ENCODE results near the gene MCTP1.

Gene MCTP1

GRCh38 chr5:95132096-95132495, 152.8 kb downstream of the MCTP1 start:
- in situ Hi-C loops (cut with MboI; ENCODE audit: low sequenced_read_pairs), result no loop called here

DNA sequence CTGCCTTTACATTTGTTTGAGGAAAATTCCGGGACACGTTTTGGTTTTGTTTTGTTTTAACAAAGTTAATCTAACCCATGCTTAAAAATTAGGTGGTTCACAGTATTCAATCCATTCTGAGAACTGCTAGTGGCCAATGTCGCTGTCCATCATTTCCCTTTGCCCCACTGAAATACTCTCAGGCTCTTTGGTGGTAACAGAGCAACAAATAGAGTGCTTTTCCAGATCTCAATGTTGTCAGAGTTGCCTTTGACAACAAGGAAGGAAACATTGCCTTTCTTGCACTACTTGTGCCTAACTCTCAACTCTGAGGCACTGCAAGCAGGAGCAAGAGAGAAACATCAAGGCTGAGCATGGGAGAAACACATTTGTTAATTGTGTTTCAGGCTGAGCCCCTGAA, 154.0 kb downstream of the MCTP1 start:
- in situ Hi-C loops (cut with MboI; ENCODE audit: low sequenced_read_pairs), result no loop called here

DNA sequence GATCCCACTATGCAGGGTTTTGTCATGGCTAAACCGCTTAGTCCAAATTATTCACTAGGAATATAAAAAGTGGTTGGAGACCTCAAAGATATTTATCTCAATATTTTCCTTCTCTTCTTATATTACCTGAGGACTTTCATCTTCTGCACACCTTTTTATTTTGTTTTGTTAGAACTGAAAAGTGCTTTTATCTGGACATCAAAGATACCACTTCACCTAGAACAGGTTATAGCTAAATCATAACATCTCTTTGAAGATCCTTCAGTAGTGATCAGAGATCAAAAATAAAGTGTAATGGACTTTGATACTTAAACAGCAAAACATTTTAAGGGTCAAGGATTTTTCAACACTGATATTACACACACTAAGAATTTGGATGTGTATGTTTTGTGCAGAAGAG, 160.2 kb downstream of the MCTP1 start:
- in situ Hi-C loops (cut with MboI; ENCODE audit: low sequenced_read_pairs), result no loop called here

DNA sequence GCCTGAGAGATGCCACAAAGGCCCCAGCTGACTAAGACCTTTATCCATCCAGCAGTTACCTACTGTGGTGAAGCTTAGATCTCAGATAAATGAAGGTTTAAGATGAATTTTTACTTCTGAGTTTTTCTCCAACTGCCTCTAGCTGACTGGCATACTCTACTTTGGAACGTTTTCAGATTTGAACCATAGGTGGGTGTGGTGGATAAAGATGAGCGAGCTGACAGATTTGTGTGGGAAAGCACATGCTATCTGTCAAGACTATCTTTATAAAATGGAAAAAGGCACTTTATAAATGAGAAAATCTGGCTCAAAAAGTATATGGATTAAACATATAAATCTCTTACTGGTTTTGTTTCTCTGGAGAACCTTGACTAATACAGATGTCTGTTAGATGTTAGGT, 160.8 kb downstream of the MCTP1 start:
- in situ Hi-C loops (cut with MboI; ENCODE audit: low sequenced_read_pairs), result no loop called here

DNA sequence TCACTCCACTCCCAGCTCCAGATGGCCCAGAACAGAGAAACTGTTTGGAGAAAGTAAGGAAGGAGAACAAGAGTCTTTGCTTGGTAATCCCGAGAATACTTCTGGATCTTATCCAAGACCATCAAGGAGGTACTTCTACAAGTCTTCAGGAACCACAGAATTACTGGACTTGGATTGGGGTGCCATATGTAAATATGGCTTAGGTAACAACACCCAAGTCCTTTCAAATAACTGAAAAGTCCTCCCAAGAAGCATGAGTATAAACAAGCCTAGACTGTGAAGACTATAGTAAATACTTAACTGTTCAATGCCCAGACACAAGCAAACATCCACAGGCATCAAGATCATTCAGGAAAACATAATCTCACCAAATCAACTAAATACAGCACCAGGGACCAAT, 170.0 kb downstream of the MCTP1 start:
- in situ Hi-C loops (cut with MboI; ENCODE audit: low sequenced_read_pairs), result no loop called here

DNA sequence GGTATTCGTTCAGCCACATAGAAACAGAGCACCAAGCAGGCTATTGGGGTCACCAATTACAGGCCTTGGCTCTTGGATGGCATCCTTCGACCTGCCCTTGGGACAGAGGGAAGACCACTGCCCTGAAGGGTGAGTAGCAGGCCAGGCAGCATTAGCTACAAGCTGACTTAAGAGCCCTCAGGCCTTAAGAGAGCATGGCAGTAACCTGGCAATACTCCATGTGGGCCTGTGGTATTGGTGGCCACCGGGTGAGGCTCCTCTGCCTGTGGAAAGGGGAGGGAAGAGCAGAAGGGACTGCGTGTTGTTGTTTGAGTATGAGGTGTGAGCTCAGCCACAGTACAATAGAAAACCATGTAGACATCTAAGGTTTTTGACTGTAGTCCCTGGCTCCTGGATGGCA, 170.6 kb downstream of the MCTP1 start:
- in situ Hi-C loops (cut with MboI; ENCODE audit: low sequenced_read_pairs), result no loop called here

GRCh38 chr5:95113489-95113888, 171.4 kb downstream of the MCTP1 start:
- in situ Hi-C loops (cut with MboI; ENCODE audit: low sequenced_read_pairs), result no loop called here

DNA sequence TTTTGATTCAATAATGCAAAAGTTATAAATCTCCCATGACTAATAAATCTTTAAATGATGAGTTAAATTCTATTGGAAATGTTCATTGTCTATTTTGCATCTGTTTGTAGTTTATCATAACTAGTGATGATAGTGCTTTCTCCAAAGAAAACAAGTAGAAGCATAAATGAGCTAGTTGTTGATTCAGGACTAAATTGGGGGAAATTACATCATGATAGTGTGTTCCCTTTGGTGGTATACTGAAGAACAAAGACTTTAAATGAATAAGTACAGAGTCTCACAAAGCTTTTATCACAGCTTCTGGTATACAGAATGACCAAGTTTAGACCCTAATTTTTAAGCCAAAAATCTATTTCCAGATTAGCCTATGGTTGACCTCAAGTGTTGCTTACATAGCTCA, 173.8 kb downstream of the MCTP1 start:
- in situ Hi-C loops (cut with MboI; ENCODE audit: low sequenced_read_pairs), result no loop called here

- in situ Hi-C loops (cut with MboI; ENCODE audit: low sequenced_read_pairs), result no loop called here
Observed at GRCh38 chr5:95110118-95110517, 174.8 kb downstream of the MCTP1 start.

DNA sequence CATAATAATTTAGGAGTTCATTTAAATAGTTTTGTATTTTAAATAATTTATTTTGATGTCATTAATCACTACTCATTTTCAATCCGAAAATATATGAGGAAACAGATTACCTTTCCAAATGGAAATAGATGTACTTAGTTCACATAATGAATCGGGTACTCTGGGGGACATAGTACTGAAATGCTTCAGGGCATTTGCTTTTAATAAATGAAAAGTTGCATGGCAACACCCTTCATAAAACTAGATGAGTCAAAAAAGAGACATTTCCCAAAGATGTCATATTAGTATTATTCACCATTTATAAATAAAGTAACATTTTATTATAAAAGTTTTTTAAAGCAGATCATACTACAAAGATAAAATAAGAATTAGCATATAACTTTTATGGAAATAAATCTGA, 177.8 kb downstream of the MCTP1 start:
- in situ Hi-C loops (cut with MboI; ENCODE audit: low sequenced_read_pairs), result no loop called here

- in situ Hi-C loops (cut with MboI; ENCODE audit: low sequenced_read_pairs), result no loop called here
Observed at GRCh38 chr5:95105638-95106037, 179.3 kb downstream of the MCTP1 start.

DNA sequence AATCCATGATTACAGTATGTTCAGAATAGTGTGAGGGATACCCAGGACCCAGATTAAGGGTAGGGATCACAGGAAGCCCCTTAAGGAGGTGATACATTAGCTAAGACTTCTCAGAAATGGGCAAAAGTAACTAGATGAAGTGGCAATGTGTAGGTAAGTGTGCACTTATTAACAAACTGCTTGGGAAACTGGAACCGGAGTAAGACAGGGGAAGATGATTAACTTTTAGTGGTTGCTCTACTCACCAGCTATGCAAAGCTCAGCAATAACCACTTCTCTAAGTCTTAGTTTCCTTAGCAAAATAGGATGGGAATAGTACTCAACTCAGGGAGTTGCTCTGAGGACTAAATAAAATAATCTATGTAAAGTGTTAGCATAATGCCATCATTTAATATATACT, 182.2 kb downstream of the MCTP1 start:
- in situ Hi-C loops (cut with MboI; ENCODE audit: low sequenced_read_pairs), result no loop called here

- in situ Hi-C loops (cut with MboI; ENCODE audit: low sequenced_read_pairs), result no loop called here
Observed at GRCh38 chr5:95102080-95102479, 182.8 kb downstream of the MCTP1 start.

GRCh38 chr5:95100551-95100950, 184.3 kb downstream of the MCTP1 start:
- in situ Hi-C loops (cut with MboI; ENCODE audit: low sequenced_read_pairs), result no loop called here

DNA sequence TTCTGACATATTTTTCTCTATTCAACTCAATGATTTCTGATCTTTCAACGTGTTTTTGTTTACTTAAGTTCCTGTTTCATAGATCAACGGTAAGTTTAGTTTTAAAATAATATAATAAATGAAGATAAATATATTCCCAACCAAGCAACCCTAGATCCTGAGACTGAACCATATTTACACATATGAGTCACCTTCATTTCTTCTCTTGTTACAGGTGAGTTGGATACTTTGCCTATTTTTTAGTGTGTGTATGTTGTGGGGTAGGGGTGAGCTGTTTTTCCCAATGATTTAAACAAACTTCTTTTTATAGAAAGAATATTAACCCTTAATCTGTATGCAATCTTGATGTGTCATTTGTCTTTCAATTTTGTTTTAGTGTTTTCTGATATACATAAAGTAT, 186.9 kb downstream of the MCTP1 start:
- in situ Hi-C loops (cut with MboI; ENCODE audit: low sequenced_read_pairs), result no loop called here

- in situ Hi-C loops (cut with MboI; ENCODE audit: low sequenced_read_pairs), result no loop called here
Observed at GRCh38 chr5:95093211-95093610, 191.7 kb downstream of the MCTP1 start.

DNA sequence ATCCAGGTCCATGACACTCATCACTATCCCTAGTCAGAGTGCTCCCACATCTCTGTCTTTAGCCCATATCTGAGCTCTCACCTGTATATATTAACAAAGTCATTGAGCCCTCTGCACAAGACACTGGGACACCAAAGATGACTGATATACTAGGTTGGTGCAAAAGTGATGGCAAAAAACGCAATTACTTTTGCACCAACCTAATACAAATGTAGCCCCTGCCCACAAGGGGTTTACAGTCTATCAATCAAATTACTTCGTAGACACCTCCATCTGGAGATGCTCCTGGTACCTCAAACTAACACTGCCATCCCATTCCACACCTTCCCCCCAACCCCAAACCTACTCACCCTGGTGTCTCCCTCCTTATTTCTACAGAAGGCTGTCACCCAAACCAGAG, 194.1 kb downstream of the MCTP1 start:
- in situ Hi-C loops (cut with MboI; ENCODE audit: low sequenced_read_pairs), result no loop called here

GRCh38 chr5:95087816-95088317, 197.0 kb downstream of the MCTP1 start:
- in situ Hi-C loops (cut with MboI; ENCODE audit: low sequenced_read_pairs), result no loop called here

DNA sequence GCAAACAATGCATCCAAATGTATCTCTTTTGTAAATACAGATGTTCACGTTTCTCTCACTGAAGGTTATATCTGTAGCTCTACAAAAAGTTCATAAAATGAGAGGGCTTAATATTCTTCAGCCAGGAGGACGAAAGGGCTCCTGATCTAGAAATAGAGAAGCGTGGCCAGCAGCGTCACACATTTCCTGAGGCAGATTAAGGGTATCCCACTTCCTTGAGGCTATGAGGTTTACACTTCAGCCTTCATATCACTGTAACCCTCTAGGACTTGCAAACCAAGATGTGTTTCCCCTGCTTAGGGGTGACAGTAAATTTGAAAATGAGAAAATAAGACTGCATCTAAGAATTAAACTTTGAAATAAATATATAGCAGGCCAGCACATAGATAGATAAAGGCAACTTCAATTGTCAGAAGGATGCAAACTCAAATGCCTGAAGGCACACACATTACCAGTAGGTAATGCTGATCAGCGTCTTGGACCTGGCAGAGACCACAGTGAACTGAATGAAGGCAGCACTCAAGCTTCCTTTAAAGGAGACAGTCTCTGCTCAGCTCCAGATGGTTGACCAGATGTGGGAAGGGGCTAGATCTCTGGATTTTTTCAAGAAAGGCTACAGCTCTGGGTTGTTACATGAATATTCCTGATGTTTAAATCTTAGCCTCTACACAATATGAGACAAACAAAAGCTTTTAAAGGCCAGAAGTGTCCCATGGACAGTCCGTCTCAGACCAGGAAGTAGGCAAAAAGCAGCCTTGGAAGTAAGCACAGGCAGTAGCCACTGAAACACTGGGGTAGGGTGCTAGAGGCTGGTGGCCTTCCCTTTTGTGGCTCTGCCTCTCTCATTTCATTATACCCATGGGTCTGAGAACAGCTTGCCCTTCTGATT, 197.7 kb downstream of the MCTP1 start:
- in situ Hi-C loops (cut with MboI; ENCODE audit: low sequenced_read_pairs), result no loop called here

GRCh38 chr5:95084757-95085156, 200.1 kb downstream of the MCTP1 start:
- in situ Hi-C loops (cut with MboI; ENCODE audit: low sequenced_read_pairs), result no loop called here

DNA sequence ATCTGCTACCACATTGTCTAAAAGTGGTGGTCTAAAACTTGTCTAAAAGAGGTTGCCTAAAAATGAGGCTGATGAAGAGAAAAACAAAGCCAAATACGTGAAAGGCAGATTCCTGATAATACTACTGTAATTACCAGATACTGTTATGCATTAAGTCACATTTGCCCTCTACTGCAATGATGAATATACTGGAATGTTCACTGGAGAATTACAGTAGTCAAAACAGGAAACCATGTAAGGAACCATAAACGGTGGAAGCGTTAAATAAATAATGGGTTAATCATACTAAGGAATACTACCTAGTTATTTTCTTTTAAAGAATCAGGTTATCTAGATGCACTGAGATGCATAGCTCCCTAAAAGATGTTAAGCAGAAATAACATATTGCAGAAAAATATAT, 201.3 kb downstream of the MCTP1 start:
- in situ Hi-C loops (cut with MboI; ENCODE audit: low sequenced_read_pairs), result no loop called here

DNA sequence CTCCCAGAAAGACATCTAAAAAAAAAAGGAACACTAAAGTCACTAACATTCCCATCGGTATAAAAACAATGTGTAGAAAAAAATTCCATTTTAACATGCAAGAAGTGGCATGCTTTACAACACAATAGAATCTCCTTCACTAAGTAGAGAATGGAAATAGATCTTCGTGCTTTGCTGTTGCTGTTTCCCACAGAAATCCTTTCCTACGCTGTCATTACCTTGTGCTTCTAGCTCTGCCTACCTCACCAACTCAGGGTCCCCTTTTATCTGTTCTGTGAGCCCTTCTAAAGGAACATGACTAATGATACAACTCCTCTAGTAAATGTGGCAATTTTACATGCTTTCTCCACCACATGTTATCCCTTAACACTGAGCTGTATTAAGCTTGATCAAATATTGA, 202.9 kb downstream of the MCTP1 start:
- in situ Hi-C loops (cut with MboI; ENCODE audit: low sequenced_read_pairs), result no loop called here

DNA sequence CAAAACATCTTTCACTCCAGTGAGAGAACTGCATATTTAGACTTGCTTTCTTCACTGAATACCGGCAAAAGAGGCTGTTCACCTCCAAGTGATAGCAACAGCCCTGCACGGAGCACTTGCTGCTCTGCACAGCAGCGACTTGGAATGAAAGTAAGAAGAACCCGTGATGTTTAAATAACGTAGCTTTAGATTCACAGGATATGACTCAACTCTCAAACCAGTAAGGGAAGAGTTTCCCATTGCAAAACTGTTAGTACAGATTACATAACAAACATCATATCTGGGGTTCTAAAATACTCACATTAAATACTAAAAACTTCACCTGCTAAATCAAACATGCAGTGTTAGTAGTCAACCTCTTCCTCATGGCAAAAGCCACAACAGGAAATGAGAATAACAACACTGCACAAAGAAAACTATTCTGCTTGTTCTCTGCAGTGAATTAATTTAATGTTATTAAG, 203.4 kb downstream of the MCTP1 start:
- in situ Hi-C loops (cut with MboI; ENCODE audit: low sequenced_read_pairs), result no loop called here

Measured in HL-60/S4 treated with phorbol 12-myristate 13-acetate at 8.2 ng/mL for 4 days and 3 days (cell line).